GM12891 (cell line): ENCODE data around the gene HSFX2.

ENCODE experiments used
- PAX5 ChIP-seq: IDR thresholded peaks from 2 replicates; pipeline ENCODE4 v1.6.1; 2011; ENCODE audit warnings: low read length, moderate library complexity, mild to moderate bottlenecking; ENCODE audit not compliant: insufficient read depth, severe bottlenecking
- POLR2A ChIP-seq: IDR thresholded peaks from 2 replicates; pipeline ENCODE4 v1.6.1; 2011; ENCODE audit warnings: low read depth, low read length, control low read depth
- POLR2AphosphoS5 ChIP-seq: IDR thresholded peaks from 2 replicates; pipeline ENCODE4 v1.6.1; 2011; ENCODE audit warnings: low read depth, low read length, control low read depth
- SPI1 ChIP-seq: IDR thresholded peaks from 2 replicates; pipeline ENCODE4 v1.6.1; 2011; ENCODE audit warnings: low read depth, low read length, control low read depth
- TAF1 ChIP-seq: IDR thresholded peaks from 2 replicates; pipeline ENCODE4 v1.6.1; 2011; ENCODE audit warnings: low read depth, low read length, control low read depth

DNA sequence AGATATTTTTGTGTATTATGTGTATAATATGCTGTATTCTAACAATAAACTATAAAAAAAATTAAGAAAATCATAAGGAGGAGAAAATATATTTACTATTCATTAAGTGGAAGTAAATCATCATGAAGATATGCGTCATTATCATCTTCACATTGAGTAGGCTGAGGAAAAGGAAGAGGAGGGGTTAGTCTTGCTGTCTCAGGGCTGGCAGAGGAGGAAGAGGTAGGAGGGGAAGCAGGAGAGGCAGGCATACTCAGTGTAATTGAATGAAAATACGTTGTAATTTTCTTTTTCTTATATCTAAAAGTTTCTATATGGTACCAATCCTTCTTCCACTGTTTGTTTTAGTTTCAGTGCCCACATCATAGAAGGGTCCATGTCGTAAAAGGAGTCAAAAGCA lies 46.3 kb upstream of the HSFX2 start:
- TF ChIP-seq POLR2A (no peak), TAF1 (no peak), SPI1 (no peak), POLR2AphosphoS5 (no peak), PAX5 (no peak)
